Ovary (tissue), 9 donors: Measurements from ENCODE around the gene ABCA1. TPM values are rescaled to one million over a fixed set of nuclear protein-coding genes. Genes with fewer than 3 reads are reported as not detected.

ENCODE experiments used
- DNase-seq, 5 donors: peaks; one replicate each; pipeline ENCODE4 v3.0.0-alpha.2; 2019 to 2020
- H3K27ac ChIP-seq, 2 donors: fragments of 200-600 bp; one replicate each; pipeline versions ENCODE4 v1.5.1 to v1.8.0; 2019 to 2022
- H3K27me3 ChIP-seq: fragments of 200-600 bp; one replicate; pipeline ENCODE4 v1.8.0; 2022
- H3K36me3 ChIP-seq: fragments of 200-600 bp; sonication (generic); one replicate; pipeline ENCODE4 v1.5.1; 2019
- H3K4me1 ChIP-seq: one replicate; pipeline ENCODE4 v1.8.1; 2013; ENCODE audit warnings: mild to moderate bottlenecking, moderate library complexity; ENCODE audit not compliant: insufficient read depth
- H3K4me3 ChIP-seq: fragments of 200-600 bp; sonication (generic); one replicate; pipeline ENCODE4 v1.5.1; 2017
- H3K9me3 ChIP-seq, 2 donors: fragments of 200-600 bp in 1 of 2; sonication (generic) in 1 of 2; one replicate each; pipeline versions ENCODE4 v1.5.1 to v1.8.1; 2013 to 2019; ENCODE audit warnings: mild to moderate bottlenecking in 1 of 2, moderate library complexity in 1 of 2
- CTCF ChIP-seq, 3 donors: fragments of 450-650 bp in 2 of 3; fragments of 200-600 bp in 1 of 3; IDR thresholded peaks; one replicate each; pipeline versions ENCODE4 v1.5.1 to v1.8.0; 2016 to 2022; ENCODE audit warnings: antibody characterized with exemption in 3 of 3, mild to moderate bottlenecking in 1 of 3
- EP300 ChIP-seq: sonication (generic); formaldehyde crosslinking; IDR thresholded peaks from one replicate; pipeline ENCODE4 v1.6.1; 2017; ENCODE audit warnings: antibody characterized with exemption
- POLR2A ChIP-seq: fragments of 450-650 bp; IDR thresholded peaks from one replicate; pipeline ENCODE4 v1.6.1; 2017; ENCODE audit warnings: antibody characterized with exemption, mild to moderate bottlenecking, moderate library complexity
- WGBS, 3 donors: extraction: QIAGEN DNeasy Blood & Tissue Kit in 1 of 3; methylation state at CpG; one replicate each; pipeline versions ENCODE4 v1.1.5 to v1.1.7; 2013 to 2017; 5-methylcytosine and 5-hydroxymethylcytosine counted together
- intact Hi-C, 4 donors: fragments of 100-400 bp; cut with DNase I; formaldehyde crosslinking; loops; one replicate each; pipeline versions ENCODE4 v1.11.0 to v1.15.1; 2022 to 2023
- polyA plus RNA-seq, 2 donors: library from polyadenylated mRNA; stranded (reverse); fragments of 200-250 nt in 1 of 2; fragments of 350-450 nt in 1 of 2; fragmentation: Illumina TruSeq in 1 of 2; extraction: RNeasy Lipid Tissue Mini Kit (QIAGEN cat#74804) in 1 of 2; gene quantifications; one replicate each; pipeline ENCODE4 v1.2.3, GENCODE V29; 2013 to 2014
- total RNA-seq, 7 donors: library from RNA; depleted of rRNA in 2 of 7; stranded (reverse); fragments of >200 nt in 2 of 7; fragmentation: NEBNext Ultra II Directional in 3 of 7; extraction: Animal tissue kit (Norgen Biotek cat#: 25700) in 3 of 7; gene quantifications; one replicate each; pipeline versions ENCODE4 v1.1.0 to v1.2.4, GENCODE V29; 2016 to 2023
- donor health status: DM: no; HTN: no; CAD: no; lungs with moderate emphysema.
- donor health status: DM: no; HTN: no; CAD: no.
- donor health status: Bipolar disorder and iron deficiency.
- donor health status: DM: yes; HTN: yes; CAD: no.
- donor health status: DM: no; HTN: no; CAD: no.
- donor health status: DM: yes; HTN: yes; CAD: no.

The ABCA1 gene
- total and polyA plus RNA-seq, 9 donors, result 7.4 to 24.5 (median 17.5) TPM

GRCh38 chr9:104915753-104916152, 12.2 kb downstream of the ABCA1 start:
- TF ChIP-seq EP300, result no peak
- no peak for TF ChIP-seq POLR2A
- TF ChIP-seq CTCF (IDR thresholded peaks at IDR 0.05), result no peak
- Histone ChIP-seq H3K27me3 (no peaks in the 10 kb centered on the region), H3K4me1 (peaks cover 16% of the 10 kb centered on the region), H3K36me3 (no peaks in the 10 kb centered on the region), H3K4me3 (no peak overlapping the region), H3K9me3 (no peaks in the 10 kb centered on the region), H3K27ac (no peak overlapping the region)
- no peak for DNase-seq
- 66 to 81% (median 68%) methylated on average over 3 of the region's 3 CpGs for WGBS, 3 donors
- intact Hi-C loops, result no loop called here

GRCh38 chr9:104915049-104915448, 12.9 kb downstream of the ABCA1 start:
- H3K4me1 ChIP-seq, result peaks cover 16% of the 10 kb centered on the region
- 25 to 52% (median 26%) methylated on average over 7 of the region's 7 CpGs for WGBS, 3 donors
- intact Hi-C loops, result no loop called here
- no peaks in the 10 kb centered on the region for H3K36me3 ChIP-seq
- no peak overlapping the region for H3K4me3 ChIP-seq
- no peaks in the 10 kb centered on the region for H3K9me3 ChIP-seq
- TF ChIP-seq EP300, result no peak
- TF ChIP-seq CTCF (IDR thresholded peaks at IDR 0.05), result no peak
- TF ChIP-seq POLR2A, result no peak
- no peak for DNase-seq
- no peak overlapping the region for H3K27ac ChIP-seq
- H3K27me3 ChIP-seq, result no peaks in the 10 kb centered on the region

- intact Hi-C loops, result no loop called here
- WGBS, 3 donors, result 89 to 93% (median 92%) methylated on average over 3 of the region's 3 CpGs
- H3K4me3 ChIP-seq, result no peak overlapping the region
- DNase-seq, result no peak
- H3K4me1 ChIP-seq, result peaks cover 20% of the 10 kb centered on the region
- H3K27ac ChIP-seq, result no peak overlapping the region
- H3K9me3 ChIP-seq, result no peaks in the 10 kb centered on the region
- no peaks in the 10 kb centered on the region for H3K27me3 ChIP-seq
- TF ChIP-seq POLR2A, result no peak
- no peak for TF ChIP-seq EP300
- TF ChIP-seq CTCF (IDR thresholded peaks at IDR 0.05), result no peak
- no peaks in the 10 kb centered on the region for H3K36me3 ChIP-seq
These were observed 13.5 kb downstream of the ABCA1 start for GRCh38 chr9:104914466-104914865.

- 27 to 54% (median 46%) methylated on average over 3 of the region's 3 CpGs for WGBS, 3 donors
- no peak for DNase-seq
- Histone ChIP-seq H3K27me3 (no peaks in the 10 kb centered on the region), H3K27ac (no peak overlapping the region), H3K4me3 (no peak overlapping the region), H3K4me1 (peaks cover 19% of the 10 kb centered on the region), H3K9me3 (no peaks in the 10 kb centered on the region), H3K36me3 (no peaks in the 10 kb centered on the region)
- TF ChIP-seq EP300, result no peak
- no peak for TF ChIP-seq CTCF (IDR thresholded peaks at IDR 0.05)
- TF ChIP-seq POLR2A, result no peak
- intact Hi-C loops, result no loop called here
These were observed 15.3 kb downstream of the ABCA1 start for GRCh38 chr9:104912606-104913005.
